Fibroblast of lung (primary cell): ENCODE results near the gene DPPA5.

ENCODE experiments used
- CTCF ChIP-seq, 2 donors: IDR thresholded peaks in 1 of 2; conservative IDR thresholded peaks in 1 of 2; 1 replicate in 1 of 2; 2 replicates in 1 of 2; pipeline ENCODE4 v1.5.1; 2011 to 2012; ENCODE audit warnings: low read length in 2 of 2, control low read depth in 1 of 2, inconsistent platforms in 1 of 2, low read depth in 1 of 2, mild to moderate bottlenecking in 1 of 2
- EZH2 ChIP-seq: IDR thresholded peaks from 2 replicates; pipeline ENCODE4 v1.5.1; 2012; ENCODE audit warnings: low read length, control low read depth, mild to moderate bottlenecking; ENCODE audit errors: missing control alignments

- TF ChIP-seq EZH2 (no peak), CTCF (conservative IDR thresholded peaks at IDR 0.05 in 1 of 2, IDR thresholded peaks at IDR 0.05 in 1 of 2; ENCODE audit: low read depth in 1 of 2, low read length in 2 of 2) (no peak)
Observed at GRCh38 chr6:73371984-73372383, 17.9 kb upstream of the DPPA5 start.
